HG03432 (cell line): ENCODE data around the gene SMARCAL1.

Source experiments
- ATAC-seq: cut with Tn5 transposase; IDR thresholded peaks from one replicate; pipeline ENCODE4 v1.9.1; 2021; ENCODE audit warnings: mild to moderate bottlenecking, moderate library complexity; ENCODE audit not compliant: unreplicated experiment

Gene SMARCAL1

DNA sequence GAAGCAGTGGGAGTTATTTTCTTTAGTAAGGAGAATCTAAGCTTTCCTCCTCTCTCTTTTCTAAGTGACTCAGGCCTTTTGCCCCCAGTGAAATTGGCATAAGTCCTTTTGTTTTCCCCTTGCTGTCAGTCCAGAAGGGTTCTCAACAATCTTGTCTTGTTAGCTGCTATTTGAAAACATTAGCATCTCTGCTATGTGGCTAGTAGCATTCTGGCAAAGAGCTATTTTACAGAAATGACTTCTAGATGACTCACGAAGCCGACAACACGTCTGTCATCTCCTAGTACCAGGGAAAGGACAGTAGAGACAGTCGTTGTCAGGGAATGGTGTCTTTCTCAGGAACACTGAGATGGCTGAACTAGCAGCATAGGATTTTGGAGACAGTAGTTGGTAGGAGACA is 14.7 kb downstream of the SMARCAL1 start:
- no peak for ATAC-seq

DNA sequence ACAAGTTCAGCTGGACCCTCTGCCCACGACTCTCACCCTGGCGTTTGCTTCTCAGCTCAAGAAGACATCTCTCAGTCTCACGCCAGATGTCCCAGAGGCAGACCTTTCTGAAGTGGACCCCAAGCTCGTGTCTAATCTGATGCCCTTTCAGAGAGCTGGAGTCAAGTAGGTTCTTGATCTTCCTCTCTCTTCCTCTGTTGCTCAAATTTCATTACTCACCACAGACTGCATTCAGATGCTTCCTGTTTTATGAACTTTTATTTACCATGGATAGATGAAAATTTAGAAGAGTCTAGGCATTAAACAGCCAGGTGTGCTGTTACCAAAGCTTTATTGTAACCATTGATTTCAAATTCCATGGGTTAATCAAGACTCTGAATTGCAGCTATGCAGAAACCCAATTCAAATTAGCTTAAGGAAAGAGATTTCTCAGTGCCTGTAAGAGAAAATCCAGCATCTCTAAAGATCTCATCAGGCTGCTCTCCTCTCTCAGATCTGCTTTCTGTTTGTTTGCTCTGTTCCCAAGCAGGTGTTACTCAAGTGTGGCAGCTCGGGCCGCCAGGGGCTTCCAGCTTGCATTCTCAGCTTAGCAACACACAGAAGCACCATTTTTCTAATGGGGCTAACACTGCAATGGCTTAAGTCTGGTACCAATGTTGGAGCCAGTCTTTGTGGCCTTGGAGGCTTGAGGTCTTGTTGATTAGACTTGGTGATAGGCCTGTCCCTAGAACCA is 16.5 kb downstream of the SMARCAL1 start:
- no peak for ATAC-seq

DNA sequence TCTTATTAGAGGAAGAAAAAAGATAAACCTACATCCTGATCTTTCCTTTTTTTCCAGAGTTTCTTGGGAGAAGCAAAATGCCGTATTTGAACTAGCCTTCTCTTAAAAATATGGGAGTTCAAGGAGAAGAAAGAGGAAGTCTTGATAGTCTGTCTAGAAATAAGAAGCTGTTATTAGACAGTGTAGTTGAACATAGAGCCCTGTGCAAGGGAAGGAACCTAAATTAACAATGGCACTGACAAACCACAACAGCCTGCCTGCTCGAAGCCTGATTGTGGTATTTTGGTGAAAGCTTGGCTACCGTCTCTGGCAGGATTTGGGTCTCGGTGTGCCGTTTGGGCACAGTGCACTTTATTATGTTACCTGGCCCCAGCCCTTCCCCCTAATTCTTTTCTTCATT is 17.1 kb downstream of the SMARCAL1 start:
- ATAC-seq, result no peak

DNA sequence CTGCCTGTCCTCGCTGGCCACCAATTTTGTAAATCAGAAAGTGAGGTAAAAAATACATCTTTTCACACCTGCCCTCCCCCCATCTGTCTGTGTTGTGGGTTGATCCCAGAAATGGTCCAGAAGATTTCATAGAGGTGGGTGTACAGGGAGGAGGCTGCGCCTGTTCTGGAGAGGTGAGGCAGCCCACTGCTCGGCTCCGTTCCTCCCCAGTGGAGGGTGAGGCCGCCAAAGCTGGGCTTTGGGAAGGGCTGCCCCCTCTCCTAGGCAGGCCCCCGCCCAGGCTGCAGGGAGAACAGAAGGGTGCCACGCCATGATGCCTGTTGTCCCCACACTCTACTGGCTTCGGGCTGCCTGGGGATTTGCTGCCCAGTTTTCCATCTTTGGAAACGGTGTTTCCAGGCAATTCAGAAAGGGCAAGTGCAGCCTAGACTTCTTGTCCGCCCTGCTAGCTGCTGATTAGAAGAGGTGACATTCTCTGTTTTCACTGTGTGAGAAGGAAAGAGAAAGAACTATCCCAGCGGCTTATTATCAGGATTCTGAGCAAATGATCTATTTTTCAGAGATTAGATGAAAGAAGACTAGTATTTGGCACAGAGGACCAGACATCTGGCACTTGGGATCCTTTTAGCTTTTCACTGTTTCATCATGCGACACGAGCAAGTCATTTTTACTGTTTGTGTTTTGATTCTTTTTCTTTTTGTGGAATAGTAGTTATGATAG is 18.7 kb downstream of the SMARCAL1 start:
- no peak for ATAC-seq

GRCh38 chr2:216431531-216431856 is 19.2 kb downstream of the SMARCAL1 start:
- ATAC-seq, result no peak

DNA sequence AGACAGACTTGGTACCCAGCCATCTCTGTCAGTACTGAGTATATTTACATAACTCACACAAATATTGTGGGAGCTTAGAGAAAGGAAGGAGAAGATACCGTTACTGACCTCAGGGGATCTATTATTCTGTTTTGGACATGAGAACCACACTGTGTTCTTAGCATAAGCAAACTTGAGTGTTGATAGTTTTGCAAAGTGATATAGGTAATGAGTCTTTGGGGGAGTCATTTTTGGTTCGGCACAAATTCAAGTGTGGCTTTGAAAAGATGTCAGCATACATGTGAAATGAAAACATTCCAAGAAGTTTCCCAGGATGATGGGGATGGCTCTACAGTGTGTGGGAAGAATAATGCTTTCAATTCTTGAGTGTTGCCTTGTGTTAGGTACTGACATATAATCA is 24.1 kb downstream of the SMARCAL1 start:
- no peak for ATAC-seq

- ATAC-seq, result no peak
These were observed 29.2 kb downstream of the SMARCAL1 start for GRCh38 chr2:216441308-216442010.

DNA sequence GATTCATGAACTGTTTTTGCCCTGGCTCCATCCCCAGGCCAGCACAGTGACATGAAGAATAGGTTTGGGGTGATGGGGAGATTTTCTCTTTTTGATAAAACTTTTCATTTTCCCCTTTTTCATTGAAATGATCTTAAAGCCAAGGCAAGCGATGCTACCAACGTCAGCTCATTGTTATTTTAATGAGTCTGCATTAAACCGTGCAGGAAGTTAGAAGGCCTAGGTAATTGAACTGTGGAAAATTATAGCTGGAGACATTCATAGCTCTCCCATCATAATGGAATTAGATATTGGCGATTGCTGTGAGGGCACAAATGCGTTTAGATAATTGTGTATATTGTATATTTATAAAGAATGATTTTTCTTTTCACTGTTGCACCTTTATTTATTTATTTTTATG is 33.2 kb downstream of the SMARCAL1 start:
- ATAC-seq, result no peak

GRCh38 chr2:216446343-216446742 is 34.1 kb downstream of the SMARCAL1 start:
- no peak for ATAC-seq

DNA sequence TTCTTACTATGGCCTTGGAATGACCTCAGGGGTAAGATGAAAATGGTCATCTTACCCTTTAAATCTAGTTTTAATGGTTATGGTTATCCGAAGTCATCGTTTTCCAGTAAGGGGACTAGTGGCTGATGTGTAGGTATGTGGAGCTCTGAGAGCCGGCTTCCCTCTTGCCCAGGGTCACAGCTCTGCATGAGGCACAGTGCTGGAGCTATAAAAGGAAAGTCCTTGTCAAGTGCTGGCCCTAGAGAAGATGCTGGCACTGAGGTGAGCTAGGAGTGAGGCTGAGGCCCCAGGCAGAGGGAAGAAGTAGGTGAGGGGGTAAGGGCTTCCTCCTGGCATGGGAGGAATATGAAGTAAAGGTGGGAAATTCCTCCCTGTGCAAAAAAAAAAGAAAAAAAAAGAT is 35.0 kb downstream of the SMARCAL1 start:
- no peak for ATAC-seq

GRCh38 chr2:216448829-216449228 is 36.5 kb downstream of the SMARCAL1 start:
- no peak for ATAC-seq

GRCh38 chr2:216450346-216450745 is 38.1 kb downstream of the SMARCAL1 start:
- no peak for ATAC-seq

- no peak for ATAC-seq
These were observed 38.5 kb downstream of the SMARCAL1 start for GRCh38 chr2:216450784-216451183.

- no peak for ATAC-seq
These were observed 41.8 kb downstream of the SMARCAL1 start for GRCh38 chr2:216453955-216454614.

GRCh38 chr2:216463148-216463547 is 50.9 kb downstream of the SMARCAL1 start:
- ATAC-seq, result no peak

GRCh38 chr2:216464104-216464720 is 51.9 kb downstream of the SMARCAL1 start:
- no peak for ATAC-seq

- no peak for ATAC-seq
These were observed 53.4 kb downstream of the SMARCAL1 start for GRCh38 chr2:216465579-216466195.

- ATAC-seq, result no peak
These were observed 55.6 kb downstream of the SMARCAL1 start for GRCh38 chr2:216467845-216468244.

GRCh38 chr2:216469661-216470060 is 57.4 kb downstream of the SMARCAL1 start:
- ATAC-seq, result no peak

DNA sequence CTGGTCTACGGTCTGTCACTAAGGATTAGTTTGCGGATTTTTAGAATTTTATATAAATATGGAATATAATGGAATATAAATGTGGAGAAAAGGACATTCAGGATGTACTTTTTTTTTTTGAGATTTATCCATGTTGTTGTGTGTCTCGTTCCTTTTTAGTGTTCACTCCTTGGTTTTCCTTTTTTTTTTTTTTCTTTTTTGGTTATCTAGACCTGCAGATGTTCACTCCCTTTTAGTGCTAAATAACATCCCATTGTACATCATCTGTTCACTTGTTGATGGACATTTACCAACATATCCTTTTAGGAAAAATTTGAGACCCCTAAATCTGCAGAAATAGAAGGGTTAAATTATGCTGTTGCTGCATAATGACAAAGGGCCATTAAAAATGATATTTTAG is 60.9 kb downstream of the SMARCAL1 start:
- ATAC-seq, result no peak
